HEK293 (cell line): ENCODE data around the gene ANKRD63.

Source experiments
- GFI1B ChIP-seq: fragments of 450-650 bp; formaldehyde crosslinking; IDR thresholded peaks from 2 replicates; pipeline ENCODE4 v1.5.1; 2016; ENCODE audit warnings: missing biosample characterization, missing genetic modification characterization
- GLI2 ChIP-seq: fragments of 450-650 bp; formaldehyde crosslinking; IDR thresholded peaks from 2 replicates; pipeline ENCODE4; 2017; ENCODE audit warnings: missing biosample characterization, missing genetic modification characterization, low read depth, borderline replicate concordance
- KLF17 ChIP-seq: fragments of 450-650 bp; formaldehyde crosslinking; IDR thresholded peaks from 2 replicates; pipeline ENCODE4 v1.5.1; 2016; ENCODE audit warnings: missing biosample characterization, missing genetic modification characterization
- MYNN ChIP-seq: fragments of 450-650 bp; formaldehyde crosslinking; IDR thresholded peaks from 2 replicates; pipeline ENCODE4 v1.5.1; 2016; ENCODE audit warnings: missing biosample characterization, missing genetic modification characterization, borderline replicate concordance
- OVOL3 ChIP-seq: fragments of 450-650 bp; formaldehyde crosslinking; IDR thresholded peaks from 2 replicates; pipeline ENCODE4 v1.5.1; 2016; ENCODE audit warnings: missing biosample characterization, missing genetic modification characterization
- PRDM6 ChIP-seq: fragments of 450-650 bp; formaldehyde crosslinking; IDR thresholded peaks from 2 replicates; pipeline ENCODE4 v1.5.1; 2017; ENCODE audit warnings: missing biosample characterization, missing genetic modification characterization
- SCRT1 ChIP-seq: fragments of 450-650 bp; formaldehyde crosslinking; IDR thresholded peaks from 2 replicates; pipeline ENCODE4 v1.5.1; 2016; ENCODE audit warnings: missing biosample characterization, missing genetic modification characterization, borderline replicate concordance
- SP2 ChIP-seq: fragments of 450-650 bp; formaldehyde crosslinking; IDR thresholded peaks from 2 replicates; pipeline ENCODE4 v1.5.1; 2016; ENCODE audit warnings: missing biosample characterization, missing genetic modification characterization
- TSHZ1 ChIP-seq: fragments of 450-650 bp; formaldehyde crosslinking; IDR thresholded peaks from 2 replicates; pipeline ENCODE4 v1.5.1; 2016; ENCODE audit warnings: missing biosample characterization, missing genetic modification characterization, borderline replicate concordance
- WT1 ChIP-seq: fragments of 450-650 bp; formaldehyde crosslinking; IDR thresholded peaks from 2 replicates; pipeline ENCODE4 v1.5.1; 2016; ENCODE audit warnings: missing biosample characterization, missing genetic modification characterization
- ZFP41 ChIP-seq: fragments of 450-650 bp; formaldehyde crosslinking; IDR thresholded peaks from 2 replicates; pipeline ENCODE4 v1.5.1; 2016; ENCODE audit warnings: missing biosample characterization, missing genetic modification characterization, borderline replicate concordance
- ZFP69B ChIP-seq: fragments of 450-650 bp; formaldehyde crosslinking; IDR thresholded peaks from 2 replicates; pipeline ENCODE4 v1.5.1; 2016; ENCODE audit warnings: missing biosample characterization, missing genetic modification characterization
- ZNF112 ChIP-seq: fragments of 450-650 bp; formaldehyde crosslinking; IDR thresholded peaks from 2 replicates; pipeline ENCODE4 v1.5.0; 2017; ENCODE audit warnings: missing biosample characterization, missing genetic modification characterization
- ZNF169 ChIP-seq: fragments of 450-650 bp; formaldehyde crosslinking; IDR thresholded peaks from 2 replicates; pipeline ENCODE4 v1.5.1; 2016; ENCODE audit warnings: missing biosample characterization, missing genetic modification characterization
- ZNF394 ChIP-seq: fragments of 450-650 bp; formaldehyde crosslinking; IDR thresholded peaks from 2 replicates; pipeline ENCODE4 v1.5.1; 2016; ENCODE audit warnings: missing biosample characterization, missing genetic modification characterization, mild to moderate bottlenecking, moderate library complexity, borderline replicate concordance
- ZNF416 ChIP-seq: fragments of 450-650 bp; formaldehyde crosslinking; IDR thresholded peaks from 2 replicates; pipeline ENCODE4 v1.5.1; 2016; ENCODE audit warnings: missing biosample characterization, missing genetic modification characterization
- ZNF510 ChIP-seq: fragments of 450-650 bp; formaldehyde crosslinking; IDR thresholded peaks from 2 replicates; pipeline ENCODE4 v1.5.1; 2018; ENCODE audit warnings: mild to moderate bottlenecking, missing genetic modification characterization, missing biosample characterization; ENCODE audit not compliant: insufficient replicate concordance
- ZNF561 ChIP-seq: fragments of 450-650 bp; IDR thresholded peaks from 2 replicates; pipeline ENCODE4 v1.5.1; 2018; ENCODE audit warnings: missing biosample characterization, missing genetic modification characterization, borderline replicate concordance
- ZNF596 ChIP-seq: fragments of 450-650 bp; IDR thresholded peaks from 2 replicates; pipeline ENCODE4 v1.5.0; 2018; ENCODE audit warnings: missing biosample characterization, mild to moderate bottlenecking, missing genetic modification characterization, moderate library complexity
- ZNF658 ChIP-seq: fragments of 450-650 bp; formaldehyde crosslinking; IDR thresholded peaks from 2 replicates; pipeline ENCODE4; 2016; ENCODE audit warnings: missing biosample characterization, missing genetic modification characterization
- ZNF677 ChIP-seq: fragments of 450-650 bp; IDR thresholded peaks from 2 replicates; pipeline ENCODE4 v1.5.0; 2018; ENCODE audit warnings: missing biosample characterization, mild to moderate bottlenecking, missing genetic modification characterization, moderate library complexity
- ZNF777 ChIP-seq: fragments of 450-650 bp; formaldehyde crosslinking; IDR thresholded peaks from 2 replicates; pipeline ENCODE4 v1.5.1; 2017; ENCODE audit warnings: missing biosample characterization, missing genetic modification characterization, borderline replicate concordance
- ZNF792 ChIP-seq: fragments of 450-650 bp; formaldehyde crosslinking; IDR thresholded peaks from 2 replicates; pipeline ENCODE4 v1.5.1; 2016; ENCODE audit warnings: missing biosample characterization, missing genetic modification characterization
- ZNF830 ChIP-seq: fragments of 450-650 bp; IDR thresholded peaks from 2 replicates; pipeline ENCODE4 v1.5.0; 2018; ENCODE audit warnings: missing biosample characterization, missing genetic modification characterization, low read depth, mild to moderate bottlenecking, moderate library complexity
- TF ChIP-seq, protein P1 (sequence below): fragments of 450-650 bp; formaldehyde crosslinking; IDR thresholded peaks from 2 replicates; pipeline ENCODE4 v1.5.1; 2016; ENCODE audit warnings: missing biosample characterization, missing genetic modification characterization, borderline replicate concordance
- TF ChIP-seq, protein P2 (sequence below): fragments of 450-650 bp; formaldehyde crosslinking; conservative IDR thresholded peaks from 2 replicates; pipeline ENCODE4 v1.5.1; 2016; ENCODE audit warnings: low read depth, missing biosample characterization, missing genetic modification characterization

The ANKRD63 gene

GRCh38 chr15:40274350-40275274 lies 8.3 kb downstream of the ANKRD63 start (continued):
- no peak for TF ChIP-seq PRDM6 (tag by site-specific recombination)
- no peak for TF ChIP-seq ZNF777 (tag by site-specific recombination)
- no peak for TF ChIP-seq ZNF830 (tag by site-specific recombination)
- TF ChIP-seq, protein P1, sequence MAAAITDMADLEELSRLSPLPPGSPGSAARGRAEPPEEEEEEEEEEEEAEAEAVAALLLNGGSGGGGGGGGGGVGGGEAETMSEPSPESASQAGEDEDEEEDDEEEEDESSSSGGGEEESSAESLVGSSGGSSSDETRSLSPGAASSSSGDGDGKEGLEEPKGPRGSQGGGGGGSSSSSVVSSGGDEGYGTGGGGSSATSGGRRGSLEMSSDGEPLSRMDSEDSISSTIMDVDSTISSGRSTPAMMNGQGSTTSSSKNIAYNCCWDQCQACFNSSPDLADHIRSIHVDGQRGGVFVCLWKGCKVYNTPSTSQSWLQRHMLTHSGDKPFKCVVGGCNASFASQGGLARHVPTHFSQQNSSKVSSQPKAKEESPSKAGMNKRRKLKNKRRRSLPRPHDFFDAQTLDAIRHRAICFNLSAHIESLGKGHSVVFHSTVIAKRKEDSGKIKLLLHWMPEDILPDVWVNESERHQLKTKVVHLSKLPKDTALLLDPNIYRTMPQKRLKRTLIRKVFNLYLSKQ (tag by site-specific recombination): no peak
- TF ChIP-seq ZNF561 (tag by site-specific recombination): no peak
- TF ChIP-seq ZNF596 (tag by site-specific recombination): no peak
- no peak for TF ChIP-seq ZNF416 (tag by site-specific recombination)
- no peak for TF ChIP-seq ZNF169
- TF ChIP-seq, protein P2, sequence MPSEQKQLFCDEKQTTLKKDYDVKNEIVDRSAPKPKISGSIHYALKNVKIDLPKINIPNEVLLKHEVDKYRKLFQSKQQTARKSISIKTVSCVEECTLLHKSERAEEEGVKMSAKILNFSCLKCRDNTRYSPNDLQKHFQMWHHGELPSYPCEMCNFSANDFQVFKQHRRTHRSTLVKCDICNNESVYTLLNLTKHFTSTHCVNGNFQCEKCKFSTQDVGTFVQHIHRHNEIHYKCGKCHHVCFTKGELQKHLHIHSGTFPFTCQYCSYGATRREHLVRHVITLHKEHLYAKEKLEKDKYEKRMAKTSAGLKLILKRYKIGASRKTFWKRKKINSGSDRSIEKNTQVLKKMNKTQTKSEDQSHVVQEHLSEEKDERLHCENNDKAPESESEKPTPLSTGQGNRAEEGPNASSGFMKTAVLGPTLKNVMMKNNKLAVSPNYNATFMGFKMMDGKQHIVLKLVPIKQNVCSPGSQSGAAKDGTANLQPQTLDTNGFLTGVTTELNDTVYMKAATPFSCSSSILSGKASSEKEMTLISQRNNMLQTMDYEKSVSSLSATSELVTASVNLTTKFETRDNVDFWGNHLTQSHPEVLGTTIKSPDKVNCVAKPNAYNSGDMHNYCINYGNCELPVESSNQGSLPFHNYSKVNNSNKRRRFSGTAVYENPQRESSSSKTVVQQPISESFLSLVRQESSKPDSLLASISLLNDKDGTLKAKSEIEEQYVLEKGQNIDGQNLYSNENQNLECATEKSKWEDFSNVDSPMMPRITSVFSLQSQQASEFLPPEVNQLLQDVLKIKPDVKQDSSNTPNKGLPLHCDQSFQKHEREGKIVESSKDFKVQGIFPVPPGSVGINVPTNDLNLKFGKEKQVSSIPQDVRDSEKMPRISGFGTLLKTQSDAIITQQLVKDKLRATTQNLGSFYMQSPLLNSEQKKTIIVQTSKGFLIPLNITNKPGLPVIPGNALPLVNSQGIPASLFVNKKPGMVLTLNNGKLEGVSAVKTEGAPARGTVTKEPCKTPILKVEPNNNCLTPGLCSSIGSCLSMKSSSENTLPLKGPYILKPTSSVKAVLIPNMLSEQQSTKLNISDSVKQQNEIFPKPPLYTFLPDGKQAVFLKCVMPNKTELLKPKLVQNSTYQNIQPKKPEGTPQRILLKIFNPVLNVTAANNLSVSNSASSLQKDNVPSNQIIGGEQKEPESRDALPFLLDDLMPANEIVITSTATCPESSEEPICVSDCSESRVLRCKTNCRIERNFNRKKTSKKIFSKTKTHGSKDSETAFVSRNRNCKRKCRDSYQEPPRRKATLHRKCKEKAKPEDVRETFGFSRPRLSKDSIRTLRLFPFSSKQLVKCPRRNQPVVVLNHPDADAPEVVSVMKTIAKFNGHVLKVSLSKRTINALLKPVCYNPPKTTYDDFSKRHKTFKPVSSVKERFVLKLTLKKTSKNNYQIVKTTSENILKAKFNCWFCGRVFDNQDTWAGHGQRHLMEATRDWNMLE (tag by site-specific recombination): no peak
- TF ChIP-seq GLI2 (tag by site-specific recombination): no peak
- TF ChIP-seq ZNF792 (tag by site-specific recombination): peak; percentile 90
- TF ChIP-seq WT1 (tag by site-specific recombination): no peak
- TF ChIP-seq ZNF510 (tag by site-specific recombination): no peak
- TF ChIP-seq TSHZ1: no peak
- peak; percentile 23; the same call in 1 of the 2 replicates for TF ChIP-seq ZNF394
- TF ChIP-seq SP2 (tag by site-specific recombination): no peak
- TF ChIP-seq OVOL3 (tag by site-specific recombination): no peak
- TF ChIP-seq SCRT1 (tag by site-specific recombination): no peak
- no peak for TF ChIP-seq ZNF677 (tag by site-specific recombination)
- TF ChIP-seq ZFP69B (tag by site-specific recombination): peak; percentile 60; the same call in 1 of the 2 replicates
- no peak for TF ChIP-seq MYNN
- no peak for TF ChIP-seq ZNF658 (tag by site-specific recombination)
- TF ChIP-seq GFI1B (tag by site-specific recombination): no peak
- TF ChIP-seq ZFP41: no peak
- no peak for TF ChIP-seq ZNF112 (tag by site-specific recombination)
- TF ChIP-seq KLF17 (tag by site-specific recombination): 0 out of 2 replicates have a peak, but pooled peaks have one; percentile 59
